VCaP (cell line): ENCODE measurements around the gene MTMR1.

ENCODE experiments used
- H3K27ac ChIP-seq: fragments of 450-650 bp; 2 replicates; pipeline ENCODE4 v1.5.1; 2017
- CTCF ChIP-seq: fragments of 450-650 bp; conservative IDR thresholded peaks from 2 replicates; pipeline ENCODE4 v1.5.1; 2017; ENCODE audit warnings: mild to moderate bottlenecking, moderate library complexity

Gene MTMR1

GRCh38 chrX:150753357-150753756, 60.2 kb downstream of the MTMR1 start:
- H3K27ac ChIP-seq = no peak overlapping the region
- TF ChIP-seq CTCF = no peak

GRCh38 chrX:150753968-150754367, 60.8 kb downstream of the MTMR1 start:
- TF ChIP-seq CTCF = no peak

GRCh38 chrX:150757371-150757770, 64.2 kb downstream of the MTMR1 start:
- no peak overlapping the region for H3K27ac ChIP-seq
- TF ChIP-seq CTCF = no peak

More at GRCh38 chrX:150753968-150754367, 60.8 kb downstream of the MTMR1 start:
- no peak overlapping the region for H3K27ac ChIP-seq

- no peak for TF ChIP-seq CTCF
- H3K27ac ChIP-seq = no peak overlapping the region
These were observed 66.6 kb downstream of the MTMR1 start for GRCh38 chrX:150759568-150760416.

GRCh38 chrX:150761176-150761818, 68.1 kb downstream of the MTMR1 start:
- TF ChIP-seq CTCF = no peak
- H3K27ac ChIP-seq = no peak overlapping the region

- no peak for TF ChIP-seq CTCF
- no peak overlapping the region for H3K27ac ChIP-seq
These were observed 68.6 kb downstream of the MTMR1 start for GRCh38 chrX:150761819-150762216.

GRCh38 chrX:150762258-150763165, 69.3 kb downstream of the MTMR1 start:
- H3K27ac ChIP-seq = no peak overlapping the region
- TF ChIP-seq CTCF = no peak
